HG02840 (cell line): ENCODE results near the gene KIF5C.

ENCODE experiments used
- ATAC-seq: cut with Tn5 transposase; IDR thresholded peaks from one replicate; pipeline ENCODE4 v1.9.1; 2021; ENCODE audit warnings: mild to moderate bottlenecking, moderate library complexity, moderate number of reproducible peaks; ENCODE audit not compliant: unreplicated experiment, low FRiP score

The KIF5C gene

DNA sequence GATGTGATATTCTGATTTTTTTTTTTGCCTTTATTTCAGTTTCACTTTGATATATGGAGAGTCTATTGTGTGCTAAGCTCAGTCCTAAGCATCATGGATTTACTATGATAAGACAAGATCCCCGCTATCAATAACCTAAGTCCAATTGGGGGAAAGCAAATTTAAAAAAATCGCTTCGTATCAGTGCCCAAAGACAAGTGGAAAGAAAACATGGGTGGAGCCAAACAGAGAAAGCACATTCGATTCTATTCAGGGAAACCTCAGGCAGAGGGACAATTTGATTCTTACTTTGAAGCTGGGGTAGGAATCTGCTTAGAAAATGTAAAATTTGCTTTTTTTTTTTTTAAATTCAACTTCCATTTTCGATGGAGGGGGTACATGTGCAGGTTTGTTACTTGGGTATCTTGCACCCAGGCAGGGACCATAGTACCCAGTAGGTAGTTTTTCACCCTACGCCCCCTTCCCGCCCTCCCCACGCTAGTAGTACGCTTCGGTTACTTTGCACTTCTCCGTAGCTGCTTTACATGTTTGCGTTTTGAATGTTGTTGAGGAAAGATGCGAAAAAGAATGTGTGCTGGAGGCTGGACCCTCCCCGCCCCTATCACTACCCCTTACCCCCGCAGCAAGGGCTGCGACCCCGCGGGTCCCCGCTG is 12.4 kb downstream of the KIF5C start:
- ATAC-seq, result no peak

DNA sequence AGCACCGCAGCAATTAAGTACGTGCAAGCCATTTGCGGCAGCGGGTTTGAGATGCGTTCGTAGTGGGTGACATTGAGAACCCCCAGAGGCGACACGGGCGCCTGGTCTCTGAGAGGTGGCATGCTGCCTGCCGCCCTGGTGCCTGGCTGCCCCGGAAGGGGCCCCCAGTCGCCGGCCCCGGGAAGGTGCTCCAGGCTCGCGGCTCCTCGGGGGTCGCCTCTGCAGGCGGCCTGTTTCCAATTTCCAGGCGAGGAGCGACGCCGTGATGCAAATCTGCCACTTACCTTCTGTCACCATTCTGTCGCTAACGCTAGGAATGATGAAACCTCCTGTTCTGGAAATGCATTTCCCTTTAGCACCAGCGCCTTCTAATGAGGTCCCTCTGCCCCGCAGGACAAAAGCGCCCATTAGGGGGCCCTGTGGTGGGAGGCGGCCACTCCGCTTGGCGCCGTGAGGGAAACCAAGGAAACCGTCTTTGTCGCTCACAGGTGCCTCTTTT is 13.0 kb downstream of the KIF5C start:
- ATAC-seq, result no peak

DNA sequence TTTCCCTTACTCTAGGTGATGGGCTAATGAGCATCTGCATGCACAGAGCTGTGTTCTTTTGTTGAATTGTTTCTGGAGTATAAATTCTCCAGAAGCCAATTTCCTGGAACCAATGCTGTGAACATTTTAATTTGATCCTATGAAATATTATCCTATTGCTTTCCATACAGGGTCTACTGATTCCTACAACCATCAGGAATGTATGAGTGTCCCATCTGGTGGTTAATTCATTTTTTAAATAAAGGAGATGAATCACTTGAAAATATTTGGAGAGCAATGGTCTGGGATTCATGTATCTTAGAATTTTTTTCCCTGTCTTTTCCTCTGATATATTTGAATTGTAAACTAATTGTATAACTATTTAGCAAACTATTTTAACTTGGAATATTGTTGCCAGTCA is 14.0 kb downstream of the KIF5C start:
- no peak for ATAC-seq

DNA sequence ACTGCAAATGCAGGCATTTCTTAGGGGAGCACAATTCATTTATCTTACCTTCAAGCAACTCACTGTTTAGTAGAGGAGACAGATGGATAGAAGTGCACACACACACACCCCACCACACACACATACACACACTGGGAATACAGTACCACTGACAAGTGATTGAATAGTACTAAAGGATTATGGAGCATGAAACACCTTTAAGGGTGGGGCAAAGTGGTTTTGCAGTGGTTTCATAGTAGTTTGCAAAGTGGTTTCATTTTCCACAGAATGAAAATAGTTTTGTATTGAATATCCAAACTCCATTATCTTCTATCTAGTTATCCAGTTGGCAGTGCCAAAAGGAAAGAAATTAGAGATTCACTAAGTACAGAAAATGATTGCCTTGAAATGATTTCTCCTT is 18.9 kb downstream of the KIF5C start:
- ATAC-seq, result no peak

DNA sequence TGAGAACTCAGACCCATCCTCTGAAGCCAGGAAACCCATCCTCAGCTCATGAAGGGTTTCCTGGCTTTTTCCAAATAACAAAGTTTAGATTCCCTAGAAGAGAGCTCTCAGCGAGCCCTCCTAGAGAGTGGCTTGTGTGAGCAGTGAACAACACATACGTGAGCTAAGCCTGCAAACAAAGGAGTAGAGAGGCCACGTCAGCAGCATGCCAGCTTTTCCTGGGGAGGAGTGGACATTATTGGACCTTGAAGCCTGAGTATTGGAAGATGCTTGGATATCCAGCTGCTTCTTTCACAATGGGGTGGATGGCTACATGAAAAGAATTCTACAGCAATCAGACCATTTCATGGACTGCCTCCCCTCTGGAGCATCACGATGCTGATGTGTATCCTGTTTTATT is 21.1 kb downstream of the KIF5C start:
- no peak for ATAC-seq

DNA sequence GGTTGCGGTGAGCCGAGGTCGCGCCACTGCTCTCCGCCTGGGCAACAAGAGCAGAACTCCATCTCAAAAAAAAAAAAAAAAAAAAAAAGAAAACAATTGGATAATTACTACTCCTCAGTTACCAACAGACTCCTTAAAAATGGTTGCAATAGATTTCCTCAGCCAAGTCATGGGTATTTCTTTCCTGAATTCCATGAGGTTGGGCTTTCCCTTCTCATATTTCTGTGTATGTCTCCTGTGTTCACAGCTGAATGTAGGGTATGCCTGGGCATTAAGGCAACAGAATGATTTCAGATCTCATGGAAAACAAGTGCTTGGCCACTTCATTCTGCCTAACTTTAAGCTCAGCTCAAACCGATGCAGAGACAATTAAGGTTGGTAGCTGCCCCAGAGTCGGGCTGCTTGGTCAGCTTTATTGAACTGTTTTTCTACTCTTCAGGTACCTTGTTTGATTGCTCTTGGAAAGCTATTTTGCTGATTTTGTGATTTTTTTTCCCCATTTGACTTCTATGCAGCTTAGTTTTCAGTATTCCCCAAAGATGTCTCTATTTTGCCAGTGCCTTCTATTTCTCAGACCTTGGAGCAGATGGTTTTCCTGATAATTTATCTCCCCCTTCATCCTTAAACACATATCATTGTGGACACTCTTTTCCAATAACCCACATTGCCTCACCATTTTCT is 24.8 kb downstream of the KIF5C start:
- no peak for ATAC-seq

DNA sequence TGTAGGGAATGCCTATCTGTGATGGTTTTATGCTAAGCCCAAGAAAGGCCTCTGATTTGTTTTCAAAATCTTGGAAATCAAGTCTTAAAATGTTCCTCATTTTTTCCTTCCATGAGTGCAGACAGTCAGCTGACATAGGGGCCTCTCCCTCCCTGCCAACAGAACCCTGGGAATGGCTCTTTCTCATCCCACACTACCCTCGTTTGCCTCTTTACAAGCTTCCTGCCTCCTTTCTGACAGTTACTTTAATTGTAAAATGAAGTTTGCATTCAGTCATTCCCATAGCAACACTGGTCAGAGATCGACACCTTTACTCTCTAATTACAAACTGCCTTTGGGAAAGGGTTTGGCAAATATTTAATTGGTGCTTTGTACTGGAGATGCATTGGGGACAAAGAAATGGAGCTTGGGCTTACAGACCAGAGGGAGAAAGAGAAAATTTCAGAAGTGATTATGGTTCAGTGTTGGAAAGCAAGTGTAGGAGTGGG is 25.4 kb downstream of the KIF5C start:
- ATAC-seq, result no peak

DNA sequence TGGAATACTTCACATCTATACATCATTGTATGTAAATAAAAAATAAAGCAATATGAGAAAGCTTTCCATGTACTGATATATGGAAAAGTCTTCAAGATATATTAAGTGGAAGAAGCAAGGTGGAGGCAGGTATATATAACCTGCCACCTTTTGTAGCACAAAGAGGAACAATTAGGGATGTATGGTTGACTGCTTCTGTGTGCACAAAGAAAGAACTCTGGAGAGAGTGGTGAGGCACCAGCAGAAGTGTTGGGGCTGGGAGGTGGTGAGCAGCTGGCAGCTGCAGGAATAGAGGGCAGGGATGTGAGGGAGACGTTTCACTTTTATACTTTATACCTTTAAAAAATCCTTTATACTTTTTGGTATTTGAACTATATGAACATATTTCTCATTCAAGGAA is 26.1 kb downstream of the KIF5C start:
- no peak for ATAC-seq

DNA sequence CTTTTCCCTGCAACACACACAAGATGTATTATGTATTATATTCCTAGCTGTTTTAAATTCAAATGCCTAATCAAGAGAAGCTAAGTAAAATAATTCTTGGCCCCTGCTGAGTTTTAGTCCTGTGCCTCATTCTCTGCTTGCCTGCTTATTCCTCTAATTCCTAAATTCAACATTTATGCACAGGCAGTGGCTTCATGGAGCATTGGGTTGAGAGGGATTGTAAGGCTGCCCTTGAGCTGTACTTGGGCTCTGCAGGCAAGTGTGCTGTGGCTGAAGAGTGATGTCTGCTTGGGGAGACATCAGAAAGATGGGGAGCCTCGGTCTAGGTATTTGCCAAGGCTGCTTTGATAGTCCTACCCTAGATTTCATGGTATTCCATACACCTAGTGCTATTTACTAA is 27.8 kb downstream of the KIF5C start:
- no peak for ATAC-seq

DNA sequence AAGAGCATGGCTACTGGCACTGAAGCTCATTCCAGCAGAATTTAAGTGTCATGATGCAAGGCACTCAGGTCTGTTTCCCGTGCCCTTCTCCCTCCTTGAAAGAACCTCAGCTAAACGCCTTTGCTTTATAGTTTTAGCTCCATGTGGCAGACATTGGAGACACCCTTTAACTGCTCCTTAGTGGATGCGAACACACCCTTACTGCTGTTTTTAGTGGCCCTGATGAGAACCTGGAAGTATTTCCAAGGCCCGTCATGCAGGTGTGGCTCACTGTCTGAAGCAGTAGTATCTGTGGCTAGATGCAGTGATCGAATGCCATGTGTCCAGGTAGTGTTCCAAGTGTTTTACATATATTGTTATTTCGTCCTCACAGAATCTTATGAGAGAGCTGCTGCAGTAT is 28.3 kb downstream of the KIF5C start:
- ATAC-seq, result no peak

DNA sequence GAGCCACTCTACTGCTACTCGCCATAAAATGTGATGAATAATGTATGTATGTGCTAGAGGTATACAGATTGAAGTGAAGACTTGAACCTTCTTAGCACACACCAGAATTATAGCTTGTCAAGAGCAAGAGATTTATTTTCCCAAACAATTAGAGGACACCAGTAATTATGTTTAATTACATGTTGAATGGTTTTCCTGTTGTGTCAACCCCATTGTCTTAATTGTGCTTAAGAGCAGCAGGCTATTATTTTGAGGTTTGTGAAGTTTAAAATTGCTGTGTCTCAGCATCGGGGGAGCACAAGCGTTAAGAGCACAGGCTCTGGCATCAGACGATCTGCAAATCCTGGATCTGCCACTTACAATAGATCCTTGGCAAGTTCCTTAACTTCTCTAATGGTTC is 29.0 kb downstream of the KIF5C start:
- ATAC-seq, result no peak

DNA sequence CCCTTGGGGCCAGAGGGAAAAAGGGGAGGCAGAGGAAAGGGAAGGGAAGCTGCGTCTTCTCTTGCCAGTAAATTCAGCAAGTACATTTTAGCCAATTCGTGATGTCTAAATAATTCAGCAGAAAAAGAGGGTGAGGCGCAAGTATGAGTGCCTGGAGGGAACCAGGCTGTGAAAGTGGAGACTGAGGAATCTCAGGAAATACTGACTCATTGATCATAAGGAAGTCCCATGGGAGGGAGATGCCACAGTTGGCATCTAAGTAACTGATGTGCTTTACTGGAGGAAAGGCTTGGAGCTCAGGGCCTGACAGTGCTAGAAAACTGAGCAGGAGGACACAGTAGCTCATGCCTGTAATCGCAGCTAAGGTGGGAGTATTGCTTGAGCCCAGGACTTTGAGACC is 31.1 kb downstream of the KIF5C start:
- no peak for ATAC-seq

DNA sequence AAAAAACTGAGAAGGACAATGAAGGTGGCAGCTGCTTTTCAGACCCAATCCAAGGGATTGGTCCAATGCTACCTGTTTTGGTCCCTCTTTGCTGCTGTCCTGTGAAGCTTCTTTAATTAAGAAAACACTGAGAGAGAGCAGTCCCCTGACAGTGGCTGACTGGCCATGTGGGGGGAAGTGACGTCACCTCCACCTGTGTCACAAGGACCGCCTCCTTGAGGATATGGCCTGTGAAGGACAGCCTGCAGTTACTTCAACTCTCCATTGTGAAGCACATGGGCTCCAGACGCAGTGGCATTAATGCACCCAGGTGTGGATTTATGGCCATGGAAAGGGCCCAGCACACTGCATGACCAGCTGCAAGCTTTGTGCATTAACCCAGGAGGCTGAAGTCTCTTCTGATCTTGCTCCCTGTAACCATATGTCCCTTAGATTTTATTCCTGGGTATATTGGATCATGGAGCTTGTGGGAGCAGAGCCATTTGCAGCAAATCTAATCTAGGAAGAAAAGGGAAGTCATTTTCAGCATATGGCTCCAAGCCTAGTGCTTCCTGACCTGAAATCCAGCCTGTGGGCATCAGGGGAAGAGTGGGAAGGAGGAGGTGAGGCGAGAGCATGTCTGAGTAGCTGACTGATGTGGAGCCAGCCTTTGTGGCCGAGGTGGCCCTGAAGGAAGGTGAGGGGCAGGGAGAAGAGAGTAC is 32.2 kb downstream of the KIF5C start:
- no peak for ATAC-seq

DNA sequence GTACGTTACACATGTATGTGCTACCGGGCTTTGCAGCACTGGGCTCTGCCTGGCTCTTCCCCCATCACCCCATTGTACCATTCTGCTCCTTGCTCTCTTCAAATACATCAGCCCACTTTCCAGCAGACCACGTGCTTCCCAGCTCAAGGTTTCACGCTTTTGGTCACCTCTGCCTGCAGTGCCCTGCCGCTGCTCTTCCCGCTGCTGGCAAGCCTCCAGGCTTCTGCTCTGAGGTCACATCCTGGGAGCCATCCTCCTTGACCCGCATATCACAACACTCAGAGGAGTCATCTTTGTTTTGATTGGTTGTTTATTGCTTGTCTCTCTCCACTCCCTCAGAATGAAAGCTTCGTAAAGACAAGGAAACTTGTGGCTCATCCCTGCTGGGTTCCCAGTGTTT is 34.1 kb downstream of the KIF5C start:
- no peak for ATAC-seq

DNA sequence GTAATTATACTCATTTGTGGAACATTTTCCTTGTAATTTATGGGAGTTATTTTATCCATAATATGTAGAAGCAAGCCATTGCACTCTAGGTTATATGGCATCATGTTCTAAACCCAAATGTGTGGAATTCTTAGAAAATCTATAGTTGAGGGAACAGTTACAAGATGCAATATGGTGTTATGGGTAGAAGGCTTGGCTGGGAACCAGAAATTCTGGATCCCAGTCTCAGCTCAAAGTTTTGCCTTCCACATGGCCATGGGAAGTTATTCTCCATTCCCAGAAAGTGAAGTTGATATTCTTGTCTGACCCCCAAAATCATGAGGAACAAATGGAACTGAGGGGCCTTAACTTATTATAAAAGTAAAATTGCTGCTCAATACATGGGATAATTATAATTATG is 38.0 kb downstream of the KIF5C start:
- no peak for ATAC-seq

DNA sequence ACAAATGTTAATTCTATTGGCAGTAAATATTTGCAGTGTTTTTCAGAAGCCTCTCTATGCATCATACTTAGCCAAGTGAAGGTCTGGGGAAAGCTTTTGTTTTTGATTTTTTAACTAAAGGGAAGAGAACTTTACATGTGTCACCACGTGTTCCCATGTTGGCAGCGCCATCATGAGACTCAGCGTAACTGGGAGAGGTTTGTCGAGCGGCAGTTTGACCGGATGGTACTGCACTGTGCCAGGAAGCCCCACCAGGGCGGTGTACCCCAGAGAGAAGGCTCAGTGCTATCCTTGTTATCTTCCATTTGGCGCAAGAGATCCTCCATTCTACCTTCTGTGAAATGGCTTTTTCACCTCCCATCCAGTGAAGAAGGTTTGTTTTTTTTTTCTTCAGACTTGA is 38.5 kb downstream of the KIF5C start:
- ATAC-seq, result no peak

DNA sequence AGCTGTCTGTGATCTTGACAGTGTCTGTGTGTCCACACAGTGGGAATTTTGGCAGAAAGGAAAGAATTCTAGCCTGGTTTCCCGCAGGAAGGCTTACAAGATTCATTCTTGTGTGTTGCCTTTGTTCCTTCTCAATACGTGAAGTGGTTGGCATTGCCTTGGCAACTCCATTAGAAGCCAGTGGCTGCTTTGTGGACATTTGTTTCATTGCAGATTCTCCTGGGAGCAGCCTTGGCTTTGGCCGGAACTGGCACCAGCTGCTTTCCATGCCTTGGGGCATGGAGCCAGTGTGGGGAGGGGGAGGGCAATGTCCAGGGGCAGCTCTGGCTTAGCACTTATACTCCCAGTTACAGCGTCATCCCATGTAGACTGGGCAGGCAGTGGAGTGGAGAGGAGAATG is 39.4 kb downstream of the KIF5C start:
- no peak for ATAC-seq

DNA sequence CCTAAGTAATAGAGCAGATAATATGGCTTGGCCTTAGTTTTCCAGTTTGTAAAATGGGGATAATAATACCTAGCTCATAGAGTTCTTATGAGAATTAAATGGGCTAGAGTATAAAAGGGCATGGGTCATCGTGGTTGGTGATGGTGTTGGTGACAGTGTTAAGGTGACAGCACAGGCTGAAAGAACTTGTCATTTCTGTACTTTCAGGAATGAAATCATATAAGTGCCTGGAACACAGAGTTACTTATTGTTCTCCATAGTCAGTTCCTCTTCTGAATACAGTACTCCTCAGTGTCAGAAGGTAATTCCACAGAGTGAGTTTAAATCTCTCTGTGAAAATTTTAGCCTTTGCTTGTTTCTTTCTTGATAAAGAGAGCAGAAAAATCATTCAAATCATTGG is 42.4 kb downstream of the KIF5C start:
- no peak for ATAC-seq

DNA sequence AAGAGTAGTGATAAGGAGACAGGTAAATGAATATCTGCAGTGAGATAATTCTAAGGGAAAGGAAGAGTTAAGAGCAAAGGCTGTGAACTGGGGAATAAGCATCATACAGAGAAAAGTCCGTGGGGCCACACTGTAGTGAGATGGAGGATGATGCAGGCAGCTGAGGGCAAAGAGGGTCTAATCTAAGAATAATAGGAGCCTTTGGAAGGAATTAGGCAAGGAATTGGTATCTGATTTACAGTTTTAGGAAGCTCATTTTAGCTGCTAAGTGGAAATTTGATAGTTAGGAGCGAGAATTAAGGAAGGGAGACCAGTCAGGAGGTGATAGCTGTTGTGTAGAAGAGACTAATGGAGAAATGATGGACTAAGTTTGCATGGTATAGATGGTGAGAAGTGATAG is 43.5 kb downstream of the KIF5C start:
- ATAC-seq, result no peak

DNA sequence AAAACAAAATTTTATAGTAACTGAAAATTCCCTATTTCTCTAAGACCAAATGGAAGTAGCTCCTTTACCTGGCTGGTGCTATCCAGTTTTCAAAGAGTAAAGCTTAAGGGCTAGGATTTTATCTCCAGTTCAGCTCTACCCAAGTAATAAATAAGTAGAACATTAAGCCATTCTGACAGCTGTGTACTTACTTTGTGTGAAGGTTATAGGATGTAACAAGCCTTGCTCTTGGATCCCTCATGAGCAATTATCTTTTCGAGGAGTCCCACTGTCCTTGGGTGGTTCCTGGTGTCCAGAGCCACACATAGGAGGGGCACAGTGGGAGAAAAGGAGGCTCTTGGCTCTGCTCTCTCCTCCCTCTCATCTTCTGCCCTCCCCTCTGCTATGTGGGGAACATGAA is 45.5 kb downstream of the KIF5C start:
- ATAC-seq, result no peak

DNA sequence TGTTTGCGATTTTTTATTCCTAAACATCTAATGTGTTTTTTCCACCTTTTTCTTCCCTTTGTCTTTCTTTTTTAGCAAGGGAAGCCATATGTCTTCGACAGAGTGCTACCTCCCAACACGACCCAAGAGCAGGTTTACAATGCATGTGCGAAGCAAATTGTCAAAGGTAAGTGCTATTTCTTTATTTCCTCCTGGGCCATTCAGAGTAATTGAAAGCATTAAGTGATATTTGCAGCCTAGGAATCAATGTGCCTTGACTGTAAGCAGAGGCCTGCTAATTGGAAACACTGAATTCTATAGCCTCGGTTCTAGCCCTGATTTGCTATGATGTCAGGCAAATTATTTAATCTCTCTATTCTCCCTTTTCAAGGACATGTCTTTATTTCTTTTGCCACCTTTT is 47.0 kb downstream of the KIF5C start:
- no peak for ATAC-seq
